PC-9 (cell line): Measurements from ENCODE around the gene C4B. TPM values are rescaled to one million over a fixed set of nuclear protein-coding genes. Genes with fewer than 3 reads are reported as not detected.
"Not testable (repeated sequence)": the region's sequence is repeated elsewhere in the genome, so short reads cannot be mapped to it uniquely, and the experiment has no call there.

Source experiments
- BruUV-seq: library from RNA; stranded (reverse); fragments of 400-500 nt; replicated peaks from 2 replicates; lab custom pipeline; 2021; lab: Mats Ljungman, UMichigan
- CTCF ChIA-PET: fragments of 300-600 bp; sonication (Branson Sonifier 250); formaldehyde crosslinking; loops from one replicate; lab custom pipeline; 2022; ENCODE audit warnings: antibody characterized with exemption; lab: Charles Lee
- POLR2A ChIA-PET: fragments of 300-600 bp; sonication (Branson Sonifier 250); formaldehyde crosslinking; loops from one replicate; lab custom pipeline; 2022; ENCODE audit warnings: antibody characterized with exemption; ENCODE audit not compliant: unreplicated experiment; lab: Charles Lee
- DNase-seq, 2 experiments: peaks; one replicate each; pipeline versions ENCODE4 v3.0.0 to v3.0.0-alpha.2; 2015 to 2022; ENCODE audit warnings: mixed read lengths in 1 of 2
- H2AFZ ChIP-seq: fragments of 200-600 bp; sonication (generic); 2 replicates; pipeline ENCODE4 v1.8.1; 2017; ENCODE audit warnings: antibody characterized with exemption
- H3F3A ChIP-seq: fragments of 200-600 bp; sonication (generic); 2 replicates; pipeline ENCODE4 v1.8.1; 2017; ENCODE audit warnings: antibody characterized with exemption, mild to moderate bottlenecking, low read depth; ENCODE audit not compliant: insufficient read depth
- H3K27ac ChIP-seq: fragments of 200-600 bp; sonication (generic); 2 replicates; pipeline ENCODE4 v1.6.1; 2016; ENCODE audit warnings: mixed run types
- H3K27me3 ChIP-seq: fragments of 200-600 bp; sonication (generic); 2 replicates; pipeline ENCODE4 v1.6.1; 2016; ENCODE audit warnings: low read depth, mixed run types; ENCODE audit not compliant: insufficient read depth
- H3K36me3 ChIP-seq: fragments of 200-600 bp; sonication (generic); 2 replicates; pipeline ENCODE4 v1.6.1; 2016; ENCODE audit warnings: low read depth, mixed run types
- H3K4me1 ChIP-seq: fragments of 200-600 bp; sonication (generic); replicated peaks from 2 replicates; pipeline ENCODE4 v1.6.1; 2016; ENCODE audit warnings: mixed run types; ENCODE audit not compliant: insufficient read depth
- H3K4me2 ChIP-seq: fragments of 200-600 bp; sonication (generic); 2 replicates; pipeline ENCODE4 v1.6.1; 2017; ENCODE audit warnings: mixed run types
- H3K4me3 ChIP-seq: fragments of 200-600 bp; sonication (generic); 2 replicates; pipeline ENCODE4 v1.6.1; 2016; ENCODE audit warnings: mixed run types
- H3K79me2 ChIP-seq: fragments of 200-600 bp; sonication (generic); 2 replicates; pipeline ENCODE4 v1.6.1; 2017; ENCODE audit warnings: low read depth, mixed run types
- H3K9me2 ChIP-seq: fragments of 200-600 bp; sonication (generic); 2 replicates; pipeline ENCODE4 v1.8.1; 2017; ENCODE audit warnings: mild to moderate bottlenecking; ENCODE audit not compliant: insufficient read depth
- H3K9me3 ChIP-seq: fragments of 200-600 bp; sonication (generic); 2 replicates; pipeline ENCODE4 v1.8.1; 2016; ENCODE audit warnings: low read depth; ENCODE audit not compliant: insufficient read depth
- H4K20me1 ChIP-seq: fragments of 200-600 bp; sonication (generic); 2 replicates; pipeline ENCODE4 v1.8.1; 2017; ENCODE audit not compliant: insufficient read depth
- intact Hi-C: fragments of 100-400 bp; cut with micrococcal nuclease; formaldehyde crosslinking; loops from one replicate; pipeline ENCODE4 v1.10.0; 2022; ENCODE audit not compliant: unreplicated experiment
- total RNA-seq: library from RNA; stranded (reverse); gene quantifications from 2 replicates; pipeline ENCODE4 v1.2.3, GENCODE V29; 2021

The C4B gene
- total RNA-seq, 1 experiment from 2014 or later = 8.3 TPM

DNA sequence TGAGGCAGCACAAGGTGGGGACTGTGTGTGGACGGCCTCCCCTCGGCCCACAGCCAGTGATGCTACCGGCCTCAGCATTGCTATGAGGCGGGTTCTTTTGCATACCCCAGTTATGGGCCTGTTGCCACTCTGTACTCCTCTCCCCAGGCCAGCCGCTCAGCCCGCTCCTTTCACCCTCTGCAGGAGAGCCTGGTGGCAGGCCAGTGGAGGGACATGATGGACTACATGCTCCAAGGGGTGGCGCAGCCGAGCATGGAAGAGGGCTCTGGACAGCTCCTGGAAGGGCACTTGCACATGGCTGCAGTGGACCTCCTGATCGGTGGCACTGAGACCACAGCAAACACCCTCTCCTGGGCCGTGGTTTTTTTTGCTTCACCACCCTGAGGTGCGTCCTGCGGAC lies 7.5 kb upstream of the C4B start:
- H3K4me3 ChIP-seq, intact Hi-C loops, H3K27me3 ChIP-seq, H3K9me2 ChIP-seq, H3K4me2 ChIP-seq, H3F3A ChIP-seq, H3K27ac ChIP-seq, CTCF ChIA-PET, H4K20me1 ChIP-seq, BruUV-seq, H2AFZ ChIP-seq, H3K9me3 ChIP-seq, H3K4me1 ChIP-seq, DNase-seq, H3K79me2 ChIP-seq, H3K36me3 ChIP-seq, POLR2A ChIA-PET: not testable (repeated sequence)

DNA sequence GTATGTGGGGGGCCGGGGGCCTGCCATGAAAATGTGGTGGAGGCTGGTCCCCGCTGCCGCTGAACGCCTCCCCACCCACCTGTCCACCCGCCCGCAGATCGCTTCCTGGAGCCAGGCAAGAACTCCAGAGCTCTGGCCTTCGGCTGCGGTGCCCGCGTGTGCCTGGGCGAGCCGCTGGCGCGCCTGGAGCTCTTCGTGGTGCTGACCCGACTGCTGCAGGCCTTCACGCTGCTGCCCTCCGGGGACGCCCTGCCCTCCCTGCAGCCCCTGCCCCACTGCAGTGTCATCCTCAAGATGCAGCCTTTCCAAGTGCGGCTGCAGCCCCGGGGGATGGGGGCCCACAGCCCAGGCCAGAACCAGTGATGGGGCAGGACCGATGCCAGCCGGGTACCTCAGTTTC lies 6.6 kb upstream of the C4B start:
- H3K27ac ChIP-seq = not testable (repeated sequence)

DNA sequence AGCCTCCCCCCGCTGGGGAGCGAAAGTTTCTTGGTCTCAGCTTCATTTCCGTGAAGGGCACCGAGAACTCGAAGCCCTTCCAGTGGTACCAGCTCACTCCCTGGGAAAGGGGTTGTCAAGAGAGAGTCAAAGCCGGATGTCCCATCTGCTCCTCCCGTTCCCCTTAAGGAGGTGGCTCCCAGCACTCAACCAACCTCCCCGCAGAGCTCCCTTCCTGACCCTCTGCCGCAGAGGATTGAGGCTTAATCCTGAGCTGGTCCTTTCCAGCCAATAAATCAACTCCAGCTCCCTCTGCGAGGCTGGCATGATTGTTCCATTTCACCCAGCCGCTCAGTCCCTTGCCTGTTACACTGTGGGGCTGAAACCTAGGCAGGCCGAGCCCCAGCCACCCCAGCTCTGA lies 6.0 kb upstream of the C4B start:
- H3K9me3 ChIP-seq, H3K27me3 ChIP-seq, POLR2A ChIA-PET, H3K4me2 ChIP-seq, DNase-seq, H3K9me2 ChIP-seq, H3K4me3 ChIP-seq, H3K79me2 ChIP-seq, CTCF ChIA-PET, H3K27ac ChIP-seq, H3K4me1 ChIP-seq, H2AFZ ChIP-seq, BruUV-seq, H3F3A ChIP-seq, intact Hi-C loops, H3K36me3 ChIP-seq, H4K20me1 ChIP-seq: not testable (repeated sequence)

More for the DNA sequence above, 6.6 kb upstream of the C4B start:
- H3K27me3 ChIP-seq, H3F3A ChIP-seq, H3K36me3 ChIP-seq, DNase-seq, POLR2A ChIA-PET, H3K9me3 ChIP-seq, H3K4me1 ChIP-seq, H3K4me2 ChIP-seq, intact Hi-C loops, H3K4me3 ChIP-seq, H3K79me2 ChIP-seq, H2AFZ ChIP-seq, BruUV-seq, H4K20me1 ChIP-seq, H3K9me2 ChIP-seq, CTCF ChIA-PET: not testable (repeated sequence)

GRCh38 chr6:32009537-32009936 lies 5.1 kb upstream of the C4B start:
- H3K27ac ChIP-seq, intact Hi-C loops, H2AFZ ChIP-seq, H3K4me3 ChIP-seq, BruUV-seq, H3K9me3 ChIP-seq, H3K79me2 ChIP-seq, H3K4me2 ChIP-seq, POLR2A ChIA-PET, H3K9me2 ChIP-seq, H4K20me1 ChIP-seq, CTCF ChIA-PET, H3K4me1 ChIP-seq, H3F3A ChIP-seq, H3K36me3 ChIP-seq, DNase-seq, H3K27me3 ChIP-seq: not testable (repeated sequence)

DNA sequence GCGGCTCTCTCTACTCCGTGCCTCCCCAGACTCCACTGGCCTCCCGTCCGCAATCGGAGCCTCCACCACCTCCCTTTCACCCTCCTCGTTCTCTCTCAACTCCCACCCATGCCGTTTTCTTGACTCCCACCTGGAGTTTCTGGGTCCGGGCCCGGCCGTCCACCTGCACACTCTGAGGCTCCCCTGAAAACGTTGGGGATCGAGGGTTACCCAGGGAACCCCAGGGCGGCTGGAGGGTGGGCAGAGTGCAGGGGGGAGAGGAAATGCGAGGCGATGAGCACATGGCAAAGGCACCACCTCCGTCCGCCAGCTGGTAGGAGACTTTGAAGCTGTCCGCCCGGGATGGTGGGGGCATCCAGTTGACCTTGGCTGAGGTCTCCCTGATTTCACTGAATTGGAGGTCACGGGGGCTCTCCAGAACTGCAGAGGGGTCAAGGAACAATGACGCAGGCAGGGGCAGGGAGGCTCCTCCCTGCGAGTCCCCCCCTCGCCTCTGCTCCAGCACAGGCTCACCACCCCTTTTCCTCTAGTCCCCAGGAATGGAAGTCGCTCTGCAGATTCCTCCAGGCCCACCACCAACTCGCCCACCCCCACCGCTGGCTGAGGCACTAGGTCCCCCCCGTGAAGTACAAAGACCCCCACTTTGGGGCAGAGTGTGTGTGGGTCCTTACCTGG lies 3.6 kb upstream of the C4B start:
- H2AFZ ChIP-seq, H4K20me1 ChIP-seq, DNase-seq, intact Hi-C loops, H3K4me1 ChIP-seq, H3K9me3 ChIP-seq, H3K4me2 ChIP-seq, CTCF ChIA-PET, BruUV-seq, H3K36me3 ChIP-seq, H3K27me3 ChIP-seq, H3K79me2 ChIP-seq, H3F3A ChIP-seq, H3K9me2 ChIP-seq, H3K27ac ChIP-seq, POLR2A ChIA-PET, H3K4me3 ChIP-seq: not testable (repeated sequence)

- H3K4me3 ChIP-seq, H3K4me2 ChIP-seq, H4K20me1 ChIP-seq, H3F3A ChIP-seq, intact Hi-C loops, H3K27ac ChIP-seq, H3K4me1 ChIP-seq, H3K79me2 ChIP-seq, CTCF ChIA-PET, BruUV-seq, H3K36me3 ChIP-seq, H3K9me3 ChIP-seq, POLR2A ChIA-PET, H3K27me3 ChIP-seq, DNase-seq, H2AFZ ChIP-seq, H3K9me2 ChIP-seq: not testable (repeated sequence)
Observed at GRCh38 chr6:32012941-32013617, 1.5 kb upstream of the C4B start.

DNA sequence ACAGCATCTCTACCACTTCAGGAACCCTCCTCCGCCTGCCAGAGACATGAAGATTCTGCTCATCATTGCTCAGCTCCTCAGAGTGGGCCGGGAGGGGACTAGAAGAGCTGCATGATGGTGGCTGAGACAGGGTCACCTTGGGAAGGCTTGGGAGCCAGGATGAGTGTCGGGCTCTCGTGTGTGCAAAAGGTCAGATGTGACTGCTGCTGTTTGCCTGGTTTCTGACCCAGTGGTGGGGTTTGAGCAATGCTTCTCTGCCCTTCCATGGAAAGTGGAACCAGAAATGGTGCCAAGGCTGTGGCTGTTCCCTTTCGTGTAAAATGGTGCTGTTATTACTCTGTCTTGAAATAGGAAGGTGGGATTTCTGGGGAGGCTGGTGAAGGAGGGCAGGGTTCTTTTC lies 857 bp upstream of the C4B start:
- H4K20me1 ChIP-seq, H3K4me1 ChIP-seq, H3K27me3 ChIP-seq, H3K4me3 ChIP-seq, H3F3A ChIP-seq, intact Hi-C loops, H3K4me2 ChIP-seq, H3K36me3 ChIP-seq, H2AFZ ChIP-seq, BruUV-seq, H3K79me2 ChIP-seq, H3K9me3 ChIP-seq, POLR2A ChIA-PET, H3K9me2 ChIP-seq, CTCF ChIA-PET, DNase-seq, H3K27ac ChIP-seq: not testable (repeated sequence)
